GM21786 (cell line): ENCODE data around the gene ARL5A.
A peak's percentile ranks its signal among the peaks of the same experiment; 100 is the strongest.
"Not testable (repeated sequence)": the region's sequence is repeated elsewhere in the genome, so short reads cannot be mapped to it uniquely, and the experiment has no call there.

ENCODE experiments used
- ATAC-seq: cut with Tn5 transposase; IDR thresholded peaks from one replicate; pipeline ENCODE4 v1.9.1; 2021; ENCODE audit not compliant: unreplicated experiment

ARL5A gene

DNA sequence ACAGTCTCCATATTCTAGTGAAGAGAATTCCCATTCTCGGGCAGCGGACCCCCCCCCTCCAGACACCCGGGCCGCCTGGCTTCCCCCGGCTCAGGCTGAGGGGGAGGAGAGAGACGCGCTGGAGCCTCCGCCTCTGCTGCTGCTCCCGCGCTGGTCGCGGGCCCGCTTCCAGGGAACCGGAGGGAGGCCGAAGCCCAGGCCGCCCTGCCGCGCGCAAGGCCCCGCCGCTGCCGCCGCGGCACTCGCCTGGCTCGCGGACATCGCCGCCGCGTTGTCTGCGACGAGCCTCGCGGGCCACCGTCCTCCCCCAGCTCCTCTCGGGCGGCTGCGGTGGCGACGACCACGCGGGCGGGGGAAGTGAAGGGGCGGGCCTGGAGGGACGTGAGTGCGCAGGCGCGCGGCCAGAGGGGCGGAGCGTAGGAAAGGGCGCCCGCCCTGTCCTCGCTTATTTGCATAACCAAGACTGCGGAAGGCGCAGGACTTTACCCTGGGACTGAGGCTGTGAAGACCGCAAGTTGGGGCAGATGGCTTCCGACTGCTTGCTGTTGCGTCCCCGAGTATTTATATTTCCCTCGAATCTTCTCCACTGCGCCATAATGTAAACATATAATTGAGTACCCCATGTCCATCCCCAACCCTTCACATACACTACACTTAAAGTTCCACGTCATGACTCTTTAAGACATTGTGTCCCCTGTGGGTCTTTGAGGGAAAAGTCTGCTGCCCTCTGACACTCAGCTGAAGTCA, at the start of gene ARL5A:
Gene ARL5A, minus strand, starts transcription at position 279 of the 747 bp plus-strand sequence. Its CDS starts 245 bp downstream, at position 34.
- ATAC-seq = peak; percentile 96

DNA sequence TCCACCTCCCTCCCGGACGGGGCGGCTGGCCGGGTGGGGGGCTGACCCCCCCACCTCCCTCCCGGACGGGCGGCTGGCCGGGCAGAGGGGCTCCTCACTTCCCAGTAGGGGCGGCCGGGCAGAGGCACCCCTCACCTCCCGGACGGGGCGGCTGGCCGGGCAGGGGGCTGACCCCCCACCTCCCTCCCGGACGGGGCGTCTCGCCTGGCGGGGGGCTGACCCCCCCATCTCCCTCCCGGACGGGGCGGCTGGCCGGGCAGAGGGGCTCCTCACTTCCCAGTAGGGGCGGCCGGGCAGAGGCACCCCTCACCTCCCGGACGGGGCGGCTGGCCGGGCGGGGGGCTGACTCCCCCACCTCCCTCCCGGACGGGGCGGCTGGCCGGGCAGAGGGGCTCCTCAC, 47.4 kb upstream of the ARL5A start:
- ATAC-seq = not testable (repeated sequence)

DNA sequence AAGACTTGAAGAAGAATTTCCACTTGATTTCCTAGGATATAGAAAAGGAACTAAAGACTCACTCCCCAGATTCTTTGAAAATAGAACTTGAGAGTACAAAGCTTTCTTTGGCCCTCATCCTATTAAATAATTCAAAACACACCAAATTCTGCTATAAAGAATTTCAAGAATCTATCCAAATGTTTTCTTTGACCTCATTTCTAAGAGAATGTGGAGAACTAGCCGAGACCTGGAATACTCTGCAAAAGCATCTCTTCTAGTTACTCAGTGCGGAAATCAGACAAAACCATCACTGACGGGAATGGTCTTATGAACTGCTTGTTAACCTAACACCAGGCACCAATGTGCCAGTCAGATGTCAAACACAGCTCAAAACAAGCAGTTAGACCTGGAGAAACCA, 44.2 kb upstream of the ARL5A start:
- ATAC-seq = no peak

DNA sequence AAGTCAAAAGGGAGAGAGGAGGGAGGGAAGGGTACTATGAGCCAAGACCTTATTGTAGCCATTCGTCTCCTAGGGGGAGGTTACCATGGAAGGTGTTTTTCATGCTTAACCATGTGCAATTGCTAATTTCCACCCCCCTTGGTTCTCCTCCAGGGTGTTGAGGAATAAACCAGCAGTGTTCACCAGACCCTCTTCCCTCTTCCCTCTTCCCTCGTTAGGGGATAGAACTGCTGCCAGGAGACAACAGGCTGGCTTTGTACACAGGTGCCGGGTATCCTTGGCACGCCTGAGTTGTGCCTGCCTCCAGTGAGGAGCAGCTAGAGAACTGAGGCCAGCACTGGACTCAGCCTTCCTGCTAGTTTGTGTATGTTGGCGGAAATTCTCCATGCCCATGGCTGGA, 41.1 kb upstream of the ARL5A start:
- no peak for ATAC-seq

DNA sequence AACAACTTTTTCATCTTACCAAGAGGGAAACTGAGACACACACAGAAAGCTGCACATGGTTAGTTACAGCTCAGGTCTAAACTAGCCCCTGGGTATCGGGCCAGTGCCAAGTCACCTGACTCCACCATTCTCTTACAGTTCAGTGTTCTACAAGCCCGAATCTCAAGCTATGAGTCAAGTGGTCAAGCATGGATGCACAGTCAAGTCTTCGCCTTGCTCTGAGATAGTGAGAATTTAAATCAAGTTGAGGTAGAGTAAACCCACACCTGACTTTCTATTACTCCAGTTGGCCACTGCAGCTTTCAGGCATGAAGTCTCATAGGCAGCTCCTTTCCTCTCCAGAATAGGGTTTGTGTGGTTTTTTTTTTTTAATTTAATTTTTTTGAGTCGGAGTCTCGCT, 34.5 kb upstream of the ARL5A start:
- ATAC-seq = peak; percentile 99

DNA sequence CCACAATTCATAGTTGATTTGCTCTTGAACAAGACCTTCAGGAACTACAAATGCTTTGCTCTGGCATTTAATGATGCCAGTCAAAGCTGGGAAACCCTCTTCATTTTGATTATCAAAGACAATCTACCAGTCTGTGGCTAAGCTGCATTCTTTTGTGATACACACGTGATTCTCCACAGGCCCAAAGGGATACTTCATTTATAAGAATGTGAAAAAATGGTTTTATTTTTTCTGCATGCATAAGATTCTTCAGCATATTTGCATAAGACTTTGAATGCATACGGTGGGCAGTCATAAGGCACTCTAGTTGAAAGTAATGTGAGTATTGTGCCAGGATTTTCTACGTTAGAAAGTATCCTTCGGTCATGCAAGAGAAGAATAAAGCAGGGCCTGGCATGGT, 33.0 kb upstream of the ARL5A start:
- ATAC-seq = no peak

- no peak for ATAC-seq
These were observed 32.5 kb upstream of the ARL5A start for GRCh38 chr2:151860613-151861146.

DNA sequence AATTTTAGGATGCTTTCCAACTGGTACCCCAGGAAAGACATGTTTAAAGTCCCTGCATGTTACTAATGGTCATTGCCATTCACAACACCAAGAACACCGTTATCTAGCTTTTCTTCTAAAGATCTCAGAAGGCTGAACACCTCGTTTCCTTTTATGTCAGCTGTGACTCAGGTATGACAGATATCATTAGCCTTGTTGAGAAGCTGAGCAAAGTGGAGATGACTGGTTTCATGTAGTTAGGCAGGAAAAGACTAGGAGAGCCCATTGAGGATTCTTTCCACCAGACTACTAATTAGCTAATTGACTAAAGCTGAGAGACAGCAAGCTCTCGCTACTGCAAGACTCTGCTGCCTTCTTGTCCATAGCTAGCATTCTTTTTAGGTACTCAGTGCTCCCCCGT, 32.0 kb upstream of the ARL5A start:
- no peak for ATAC-seq

DNA sequence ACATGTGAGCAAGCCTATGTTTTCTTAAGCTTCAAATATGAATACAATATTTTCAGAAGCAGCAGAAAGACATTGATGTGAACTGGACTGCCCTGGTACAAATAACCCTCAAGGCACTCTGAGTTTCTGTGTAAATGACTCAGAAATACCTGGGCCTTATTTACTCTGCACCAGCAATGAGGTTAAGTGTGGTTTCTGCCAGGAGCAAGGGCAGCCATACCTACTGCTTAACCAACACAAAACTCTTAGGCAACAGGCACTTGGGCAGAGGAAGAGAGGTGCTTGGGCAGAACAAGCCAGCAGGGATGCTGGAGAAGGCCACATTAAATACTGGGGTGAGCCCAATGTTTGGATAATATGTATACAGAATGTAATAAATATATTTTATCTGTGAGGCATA, 29.4 kb upstream of the ARL5A start:
- no peak for ATAC-seq

GRCh38 chr2:151855111-151855510, 26.9 kb upstream of the ARL5A start:
- ATAC-seq = no peak

DNA sequence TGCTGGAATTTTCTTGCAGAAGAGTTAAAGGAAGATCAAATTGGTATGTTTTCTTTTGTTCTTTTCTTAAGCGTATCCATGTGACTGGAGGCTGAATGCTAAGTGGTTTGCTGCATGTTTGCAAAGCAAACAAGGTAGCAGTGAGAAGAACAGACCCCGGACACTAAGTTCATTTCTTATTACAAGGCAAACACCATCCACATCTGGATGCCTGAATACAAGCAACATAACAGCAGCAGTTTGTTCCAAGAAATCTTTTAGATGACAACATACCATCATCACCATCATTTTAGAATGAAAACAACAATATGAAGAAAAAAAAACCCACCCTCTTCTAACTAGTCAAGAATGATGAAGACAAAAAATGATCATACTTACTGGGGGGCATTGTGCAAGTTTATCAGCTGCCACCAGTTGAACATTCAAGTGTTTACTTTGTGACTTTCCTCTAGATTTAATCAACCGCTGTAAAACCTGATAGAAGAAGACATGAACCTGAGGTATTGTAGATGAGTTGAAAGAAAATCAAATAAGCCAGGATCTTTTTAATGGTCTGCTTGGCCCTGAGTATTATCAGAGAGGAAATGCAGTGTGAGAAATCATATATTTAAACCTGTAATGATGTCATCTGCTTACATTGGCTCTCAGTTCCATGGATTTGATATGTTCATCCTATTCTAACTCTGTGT, 25.0 kb upstream of the ARL5A start:
- no peak for ATAC-seq

- no peak for ATAC-seq
These were observed 24.2 kb upstream of the ARL5A start for GRCh38 chr2:151852260-151853069.

DNA sequence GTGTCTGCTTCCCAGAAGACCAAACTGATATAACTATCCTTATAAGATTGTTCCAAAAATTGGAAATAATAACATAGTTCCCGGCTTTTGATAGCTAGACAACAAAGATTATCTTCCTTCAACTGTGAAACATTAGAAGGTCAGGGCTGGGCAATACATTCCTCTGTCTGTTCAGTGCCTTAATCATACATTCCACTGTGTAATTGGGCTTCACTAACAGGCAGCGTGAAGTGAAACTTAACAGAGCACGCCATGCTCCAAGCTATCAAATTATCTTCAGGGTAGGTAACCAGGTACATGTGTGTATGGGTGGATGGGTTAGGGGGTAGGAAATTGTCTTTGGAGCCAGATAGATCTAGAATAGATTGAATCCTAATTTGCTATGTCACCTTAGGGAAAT, 23.5 kb upstream of the ARL5A start:
- ATAC-seq = no peak

DNA sequence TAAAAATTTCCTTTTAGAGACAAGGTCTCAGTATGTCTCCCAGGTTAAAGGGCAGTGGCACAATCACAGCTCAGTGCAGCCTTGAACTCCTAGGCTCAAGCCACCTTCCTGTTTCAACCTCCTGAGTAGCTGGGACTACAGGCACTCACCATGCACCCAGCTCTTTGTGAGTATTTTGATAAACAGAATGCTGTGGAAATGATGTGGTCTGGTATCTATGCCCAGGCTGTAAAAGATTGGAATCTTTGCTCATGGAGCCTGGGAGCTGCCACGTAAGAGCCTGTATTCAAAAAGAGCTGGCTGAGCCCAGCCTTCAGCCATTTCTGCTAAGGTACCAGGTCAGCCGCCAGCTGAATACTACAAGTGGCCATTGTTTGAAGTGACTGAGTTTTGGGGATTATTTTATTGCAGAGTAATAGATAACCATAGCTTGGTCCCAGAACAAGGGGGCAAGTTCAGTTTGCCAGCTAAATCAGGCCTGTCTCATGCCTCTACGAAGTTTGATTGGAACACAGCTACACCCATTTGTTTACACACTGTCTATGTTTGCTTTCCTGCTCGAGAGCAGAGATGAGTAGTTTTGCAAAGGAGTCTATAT, 21.3 kb upstream of the ARL5A start:
- ATAC-seq = no peak

- ATAC-seq = peak; percentile 60
These were observed 17.7 kb upstream of the ARL5A start for GRCh38 chr2:151845884-151846283.

DNA sequence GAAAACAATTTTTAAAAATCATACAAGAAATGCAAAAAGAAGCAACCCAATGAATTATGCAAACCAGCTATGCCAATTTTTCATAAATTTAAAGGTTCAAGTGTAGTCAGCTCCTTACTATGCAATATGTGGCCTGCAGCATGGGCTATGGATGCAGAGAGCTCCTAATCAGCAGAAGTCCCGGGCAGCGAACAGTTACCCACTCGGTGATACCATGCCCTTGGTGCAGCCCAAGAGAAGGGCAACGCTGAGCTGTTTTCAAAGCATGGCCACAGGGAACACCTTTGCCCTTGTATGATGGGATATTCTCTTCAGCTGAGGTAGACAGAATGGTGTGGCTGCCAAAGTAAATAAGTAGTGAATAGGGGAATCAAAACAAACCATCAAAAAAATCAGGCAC, 17.3 kb upstream of the ARL5A start:
- no peak for ATAC-seq

GRCh38 chr2:151844211-151844896, 16.1 kb upstream of the ARL5A start:
- ATAC-seq = no peak

DNA sequence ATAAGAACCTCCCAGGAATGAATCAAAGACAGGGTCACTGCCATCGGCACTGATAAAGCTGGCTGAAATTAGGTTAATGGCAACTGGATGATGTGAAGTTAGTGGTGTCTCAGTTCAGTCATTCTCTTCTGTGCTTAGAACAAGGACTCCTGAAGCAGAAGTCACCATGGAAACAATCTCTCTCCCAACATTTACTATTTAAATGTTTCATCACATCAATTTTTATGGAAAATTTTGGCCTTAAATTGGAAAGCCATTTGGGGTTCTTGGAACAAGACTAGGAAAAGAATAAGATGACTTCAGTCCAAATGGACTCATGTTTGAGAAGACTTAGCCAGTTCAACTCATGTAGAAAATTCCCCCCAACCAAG, 15.5 kb upstream of the ARL5A start:
- no peak for ATAC-seq

DNA sequence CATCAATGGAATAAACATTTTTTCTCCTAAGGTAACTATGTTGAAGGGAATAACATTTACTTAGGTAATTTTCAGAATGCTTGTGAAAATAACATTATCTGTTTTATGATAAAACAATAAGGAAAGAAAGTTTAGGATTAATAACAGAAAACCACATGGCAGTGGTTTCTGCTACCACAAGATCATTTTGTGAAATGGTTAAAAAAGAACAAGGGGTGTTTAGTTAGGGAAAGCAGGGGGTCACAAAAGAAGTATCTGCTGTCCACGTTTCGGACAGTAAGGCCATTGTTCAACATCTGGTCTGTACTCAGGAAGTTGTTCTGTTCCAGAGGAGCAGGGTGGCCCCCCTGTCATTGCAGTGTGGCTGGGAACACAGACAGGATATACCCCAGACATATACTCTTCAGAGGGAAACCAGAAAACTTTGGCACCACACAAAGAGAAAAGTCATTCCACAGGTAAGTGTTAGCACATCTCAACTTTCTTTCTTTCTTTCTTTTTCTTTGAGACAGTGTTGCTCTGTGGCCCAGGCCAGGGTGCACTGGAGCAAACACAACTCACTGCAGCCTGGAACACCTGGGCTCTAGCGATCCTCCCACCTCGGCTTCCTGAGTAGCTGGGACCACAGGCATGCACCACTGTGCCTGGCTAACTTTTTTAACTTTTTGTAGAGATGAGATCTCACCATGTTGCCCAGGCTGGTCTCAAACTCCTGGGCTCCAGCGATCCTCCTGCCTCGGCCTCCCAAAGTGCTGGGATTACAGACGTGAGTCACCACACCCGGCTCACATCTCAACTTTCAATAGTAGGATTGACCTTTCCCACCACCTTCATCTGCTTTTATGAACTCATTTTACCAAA, 14.8 kb upstream of the ARL5A start:
- no peak for ATAC-seq

DNA sequence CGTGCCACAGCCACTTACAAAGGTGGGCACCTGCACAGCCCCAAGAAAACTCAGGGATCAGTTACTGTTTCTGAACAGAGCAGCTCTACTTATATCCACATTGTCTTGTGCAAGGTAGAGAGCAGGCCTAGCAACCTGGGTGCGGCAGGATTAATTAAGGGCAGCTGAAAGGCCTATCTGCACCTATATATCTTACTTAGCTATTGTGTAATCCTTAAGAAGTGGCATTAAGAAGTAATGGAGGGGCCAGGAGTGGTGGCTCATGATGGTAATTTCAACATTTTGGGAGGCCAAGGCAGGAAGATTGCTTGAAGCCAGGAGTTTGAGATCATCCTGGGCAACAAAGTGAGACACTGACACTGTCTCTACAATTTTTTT, 12.8 kb upstream of the ARL5A start:
- no peak for ATAC-seq
